Adipose tissue (tissue), 3 donors: ENCODE measurements around the gene NOS3. TPM values are rescaled to one million over a fixed set of nuclear protein-coding genes. Genes with fewer than 3 reads are reported as not detected.

ENCODE experiments used
- H3K27ac ChIP-seq: one replicate; pipeline ENCODE4 v1.5.1; 2013; ENCODE audit warnings: low read depth, low read length
- WGBS, 3 donors: extraction: QIAGEN DNeasy Blood & Tissue Kit; methylation state at CpG; one replicate each; pipeline ENCODE4 v1.1.7; 2013; 5-methylcytosine and 5-hydroxymethylcytosine counted together
- polyA plus RNA-seq, 3 donors: library from polyadenylated mRNA; stranded (reverse); fragments of 200-250 nt; gene quantifications; one replicate each; pipeline ENCODE4 v1.2.3, GENCODE V29; 2013
- donor health status: healthy with polysubstance abuse.
- donor health status: Bipolar disorder and iron deficiency.
- donor health status: healthy.

The NOS3 gene
- polyA plus RNA-seq, 3 donors, result 4.1 to 36.9 (median 23.3) TPM

- 41 to 44% (median 42%) methylated on average over 5 of the region's 5 CpGs for WGBS, 3 donors
- no peak overlapping the region for H3K27ac ChIP-seq
Measured at GRCh38 chr7:150992833-150993302, 2.1 kb downstream of the NOS3 start.

GRCh38 chr7:150993511-150993910 lies 2.7 kb downstream of the NOS3 start:
- no peak overlapping the region for H3K27ac ChIP-seq
- WGBS, 3 donors, result 71 to 83% (median 78%) methylated on average over 13 to 14 of the region's 14 CpGs

GRCh38 chr7:150994141-150994837 lies 3.5 kb downstream of the NOS3 start:
- no peak overlapping the region for H3K27ac ChIP-seq
- WGBS, 3 donors, result 22 to 56% (median 32%) methylated on average over 15 of the region's 15 CpGs

GRCh38 chr7:150994838-150995510 lies 4.2 kb downstream of the NOS3 start:
- WGBS, 3 donors, result 40 to 63% (median 44%) methylated on average over 19 of the region's 19 CpGs
- H3K27ac ChIP-seq, result no peak overlapping the region

- H3K27ac ChIP-seq, result no peak overlapping the region
- WGBS, 3 donors, result 30 to 32% (median 32%) methylated on average over 30 to 31 of the region's 31 CpGs
Measured at GRCh38 chr7:150996376-150997074, 5.7 kb downstream of the NOS3 start.

GRCh38 chr7:150997075-150997511 lies 6.3 kb downstream of the NOS3 start:
- WGBS, 3 donors, result 60 to 89% (median 65%) methylated on average over 4 to 8 of the region's 8 CpGs
- H3K27ac ChIP-seq, result no peak overlapping the region

GRCh38 chr7:150997817-150998216 lies 7.0 kb downstream of the NOS3 start:
- 85 to 90% (median 88%) methylated on average over 5 of the region's 5 CpGs for WGBS, 3 donors
- H3K27ac ChIP-seq, result no peak overlapping the region

- 86 to 93% (median 91%) methylated on average over 20 of the region's 20 CpGs for WGBS, 3 donors
- no peak overlapping the region for H3K27ac ChIP-seq
Measured at GRCh38 chr7:150998341-150998740, 7.5 kb downstream of the NOS3 start.

- 87 to 93% (median 90%) methylated on average over 12 of the region's 12 CpGs for whole genome bisulfite sequencing, 3 donors
- no peak overlapping the region for H3K27ac ChIP-seq
Measured at GRCh38 chr7:150999001-150999400, 8.2 kb downstream of the NOS3 start.

GRCh38 chr7:150999497-151000230 lies 8.8 kb downstream of the NOS3 start:
- WGBS, 3 donors, result 85 to 92% (median 90%) methylated on average over 5 of the region's 5 CpGs
- H3K27ac ChIP-seq, result no peak overlapping the region

GRCh38 chr7:151000897-151001495 lies 10.2 kb downstream of the NOS3 start:
- H3K27ac ChIP-seq, result no peak overlapping the region
- WGBS, 3 donors, result 72 to 90% (median 83%) methylated on average over 10 to 13 of the region's 13 CpGs

- 94 to 95% (median 95%) methylated on average over 16 of the region's 16 CpGs for WGBS, 3 donors
- no peak overlapping the region for H3K27ac ChIP-seq
Measured at GRCh38 chr7:151001546-151001945, 10.7 kb downstream of the NOS3 start.

- 45 to 84% (median 73%) methylated on average over 12 of the region's 12 CpGs for WGBS, 3 donors
- no peak overlapping the region for H3K27ac ChIP-seq
Measured at GRCh38 chr7:151003572-151003971, 12.8 kb downstream of the NOS3 start.

- WGBS, 3 donors, result 59 to 94% (median 86%) methylated on average over 9 of the region's 9 CpGs
- no peak overlapping the region for H3K27ac ChIP-seq
Measured at GRCh38 chr7:151005566-151005965, 14.7 kb downstream of the NOS3 start.

GRCh38 chr7:151006590-151007300 lies 15.9 kb downstream of the NOS3 start:
- 76 to 84% (median 83%) methylated on average over 22 to 23 of the region's 23 CpGs for WGBS, 3 donors
- no peak overlapping the region for H3K27ac ChIP-seq

GRCh38 chr7:151007469-151007898 lies 16.7 kb downstream of the NOS3 start:
- 26 to 82% (median 70%) methylated on average over 7 of the region's 7 CpGs for WGBS, 3 donors
- H3K27ac ChIP-seq, result no peak overlapping the region

GRCh38 chr7:151008143-151008510 lies 17.3 kb downstream of the NOS3 start:
- 24 to 41% (median 25%) methylated on average over 11 of the region's 11 CpGs for WGBS, 3 donors
- no peak overlapping the region for H3K27ac ChIP-seq
